ENCODE measurements around the gene IKZF3.
"Not testable (repeated sequence)": the region's sequence is repeated elsewhere in the genome, so short reads cannot be mapped to it uniquely, and the experiment has no call there.

Gene IKZF3

GRCh38 chr17:39729280-39729851 is 134.7 kb downstream of the IKZF3 start:
- intact Hi-C loops (cut with DNase I) = no loop called here
- DNase-seq = no peak

- DNase-seq = peak in 1 of 10 donors; percentile 83
- intact Hi-C loops (cut with DNase I) = no loop called here
These were observed 136.6 kb downstream of the IKZF3 start for GRCh38 chr17:39727556-39727955.

- DNase-seq = no peak
These were observed 137.5 kb downstream of the IKZF3 start for GRCh38 chr17:39726617-39727016.

GRCh38 chr17:39725923-39726322 is 138.2 kb downstream of the IKZF3 start:
- DNase-seq; intact Hi-C loops (cut with DNase I): not testable (repeated sequence)

More at GRCh38 chr17:39726617-39727016, 137.5 kb downstream of the IKZF3 start:
- intact Hi-C loops (cut with DNase I) = no loop called here

GRCh38 chr17:39724731-39725130 is 139.4 kb downstream of the IKZF3 start:
- intact Hi-C loops (cut with DNase I) = no loop called here
- no peak for DNase-seq

GRCh38 chr17:39722965-39723848 is 140.9 kb downstream of the IKZF3 start:
- DNase-seq = no peak
- intact Hi-C loops (cut with DNase I) = no loop called here

GRCh38 chr17:39722104-39722503 is 142.0 kb downstream of the IKZF3 start:
- intact Hi-C loops (cut with DNase I) = no loop called here
- no peak for DNase-seq

- no peak for DNase-seq
- intact Hi-C loops (cut with DNase I) = no loop called here
These were observed 144.4 kb downstream of the IKZF3 start for GRCh38 chr17:39719563-39720355.

GRCh38 chr17:39717660-39718059 is 146.5 kb downstream of the IKZF3 start:
- intact Hi-C loops (cut with DNase I) = no loop called here
- no peak for DNase-seq

GRCh38 chr17:39716879-39717536 is 147.1 kb downstream of the IKZF3 start:
- peak in 1 of 10 donors; percentile 18 for DNase-seq
- intact Hi-C loops (cut with DNase I) = no loop called here

- peak in 1 of 10 donors; percentile 55 for DNase-seq
- intact Hi-C loops (cut with DNase I) = no loop called here
These were observed 147.9 kb downstream of the IKZF3 start for GRCh38 chr17:39716073-39716818.

GRCh38 chr17:39715375-39716072 is 148.6 kb downstream of the IKZF3 start:
- peak in 1 of 10 donors; percentile 64 for DNase-seq
- intact Hi-C loops (cut with DNase I) = no loop called here

- intact Hi-C loops (cut with DNase I) = no loop called here
- peak in 1 of 10 donors; percentile 6 for DNase-seq
These were observed 149.9 kb downstream of the IKZF3 start for GRCh38 chr17:39714234-39714633.

- peak in 1 of 10 donors; percentile 43 for DNase-seq
- intact Hi-C loops (cut with DNase I) = no loop called here
These were observed 152.3 kb downstream of the IKZF3 start for GRCh38 chr17:39711851-39712250.

- intact Hi-C loops (cut with DNase I) = not testable (repeated sequence)
- DNase-seq = peak in 1 of 10 donors; percentile 26
These were observed 153.0 kb downstream of the IKZF3 start for GRCh38 chr17:39711071-39711470.

GRCh38 chr17:39709998-39710964 is 153.8 kb downstream of the IKZF3 start:
- intact Hi-C loops (cut with DNase I) = no loop called here
- DNase-seq = peak in 2 of 10 donors; percentile 47 to 52

- peak in 1 of 10 donors; percentile 19 for DNase-seq
- intact Hi-C loops (cut with DNase I) = no loop called here
These were observed 154.7 kb downstream of the IKZF3 start for GRCh38 chr17:39709319-39709997.
